ENCODE measurements around the gene RHCG. TPM values are rescaled to one million over a fixed set of nuclear protein-coding genes. Genes with fewer than 3 reads are reported as not detected.

Gene RHCG
- total and polyA plus RNA-seq, 2 of the 4 experiments (the other 2 are of a cell fraction) = not detected

DNA sequence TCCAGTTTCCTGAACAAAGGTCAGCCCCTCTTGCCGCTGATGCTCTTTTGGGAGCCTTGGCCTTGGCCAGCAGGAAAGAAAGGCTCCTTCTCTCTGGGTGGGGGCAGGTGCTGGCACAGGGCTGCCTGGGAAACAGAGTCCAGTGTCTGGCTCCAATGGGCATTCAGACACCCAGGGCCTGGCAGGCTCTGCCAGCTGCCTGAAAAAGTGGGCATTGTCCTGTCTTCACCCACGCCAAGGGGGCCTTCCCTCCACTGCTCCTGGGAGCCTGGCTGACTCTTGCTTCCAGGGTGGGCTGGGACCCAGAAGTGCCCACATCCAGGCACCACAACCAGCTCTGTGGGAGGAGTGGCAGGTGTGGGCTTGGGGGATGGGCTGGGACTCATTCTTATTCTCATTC is 62.7 kb downstream of the RHCG start:
- Histone ChIP-seq H2BK20ac (ENCODE audit: low read depth, low read length) (no peak overlapping the region), H3K27me3 (ENCODE audit: control insufficient read depth, insufficient read depth, low read length) (peaks cover 56% of the 10 kb centered on the region), H3K79me1 (ENCODE audit: low read depth in 1 of 2, low read length in 2 of 2) (no peaks in the 10 kb centered on the region), H2BK5ac (ENCODE audit: low read depth, low read length, poor library complexity, severe bottlenecking) (no peak overlapping the region), H3K4ac (ENCODE audit: low read depth, low read length) (no peak overlapping the region), H3K9me3 (ENCODE audit: control insufficient read depth, insufficient read depth, low read length) (no peaks in the 10 kb centered on the region), H2AFZ (replicated peaks; ENCODE audit: low read length, poor library complexity) (no peak overlapping the region), H3K14ac (replicated peaks; ENCODE audit: low read depth, low read length) (no peak overlapping the region), H3K56ac (ENCODE audit: extremely low read depth, insufficient read depth, low read length) (no peak overlapping the region), H2BK120ac (ENCODE audit: low read depth, low read length) (no peak overlapping the region), H3K18ac (ENCODE audit: low read depth, low read length) (no peak overlapping the region), H2BK15ac (ENCODE audit: low read depth, low read length) (no peak overlapping the region), H2AK9ac (replicated peaks; ENCODE audit: low read depth, low read length, poor library complexity) (no peak overlapping the region), H3K4me2 (ENCODE audit: low read depth, low read length) (no peak overlapping the region), H4K8ac (ENCODE audit: low read depth in 2 of 2, low read length in 2 of 2) (no peak overlapping the region), H3K36me3 (ENCODE audit: control insufficient read depth, insufficient read depth, low read length) (no peaks in the 10 kb centered on the region), H3K4me1 (ENCODE audit: control insufficient read depth, insufficient read depth, low read length) (no peaks in the 10 kb centered on the region), H4K91ac (ENCODE audit: insufficient read depth, low read depth, low read length) (no peak overlapping the region), H3K4me3 (ENCODE audit: insufficient read depth, low read depth, low read length) (no peak overlapping the region), H2AK5ac (ENCODE audit: low read depth, low read length) (no peak overlapping the region), H3K9ac (ENCODE audit: low read depth, low read length) (no peak overlapping the region), H3K9me1 (ENCODE audit: insufficient read depth, low read length) (no peaks in the 10 kb centered on the region; the same call in 1 of the 2 replicates), H4K5ac (ENCODE audit: low read depth, low read length) (no peak overlapping the region), H3K27ac (ENCODE audit: insufficient read depth, low read length) (no peak overlapping the region), H3K23ac (ENCODE audit: low read depth, low read length) (no peak overlapping the region), H4K20me1 (ENCODE audit: insufficient read depth, low read length) (peaks cover 4% of the 10 kb centered on the region; the same call in 1 of the 2 replicates)
- in situ Hi-C loops (cut with MboI; ENCODE audit: low sequenced_read_pairs) (loop anchor here (5.0 kb wide), 1 partner anchor 71 kb away; no protein-coding TSS in a partner anchor), dilution Hi-C loops (cut with HindIII; ENCODE audit: low sequenced_read_pairs, unreplicated experiment) (no loop called here), intact Hi-C loops (cut with micrococcal nuclease) (loop anchor here (5.0 kb wide), 1 partner anchor 134 kb away; no protein-coding TSS in a partner anchor)
- ChIA-PET CTCF (no interaction called here), POLR2A (ENCODE audit: unreplicated experiment) (no interaction called here)
- ATAC-seq (ENCODE audit: low read depth) (no peak), DNase-seq (no peak)
- BruUV-seq (replicated peaks) = no TSS peak
- WGBS, 2 experiments (ENCODE audit: extremely low coverage in 2 of 2, insufficient read length in 1 of 2) = no CpG with 5 or more reads among the region's 2 CpGs
- TF ChIP-seq NFE2L2 (IDR thresholded peaks at IDR 0.05; ENCODE audit: low read depth, low read length) = no peak
- no peak for TF ChIP-seq RCOR1 (IDR thresholded peaks at IDR 0.05; ENCODE audit: insufficient replicate concordance, low read length)
- no peak for TF ChIP-seq FOS (IDR thresholded peaks at IDR 0.05; ENCODE audit: low read depth, low read length)
